Liver (tissue), 9 donors: ENCODE results near the gene TYMP. TPM values are rescaled to one million over a fixed set of nuclear protein-coding genes. Genes with fewer than 3 reads are reported as not detected.

ENCODE experiments used
- DNase-seq: peaks from one replicate; pipeline ENCODE4 v3.0.0-alpha.2; 2017; ENCODE audit warnings: low spot score
- H3K27ac ChIP-seq, 2 donors: one replicate each; pipeline ENCODE4 v1.7.0; 2013; ENCODE audit warnings: inconsistent platforms in 2 of 2, low read length in 2 of 2, control low read depth in 1 of 2, low read depth in 1 of 2, mild to moderate bottlenecking in 1 of 2
- H3K27me3 ChIP-seq, 4 donors: one replicate each; pipeline versions ENCODE4 v1.6.1 to v1.7.0; 2013; ENCODE audit warnings: low read length in 3 of 4, inconsistent platforms in 1 of 4, mild to moderate bottlenecking in 1 of 4, moderate library complexity in 1 of 4; ENCODE audit not compliant: control insufficient read depth in 4 of 4, insufficient read depth in 4 of 4
- H3K36me3 ChIP-seq, 4 donors: one replicate each; pipeline versions ENCODE4 v1.6.1 to v1.7.0; 2013; ENCODE audit warnings: low read length in 3 of 4, mild to moderate bottlenecking in 3 of 4, low read depth in 1 of 4, moderate library complexity in 1 of 4; ENCODE audit not compliant: control insufficient read depth in 4 of 4, insufficient read depth in 3 of 4
- H3K4me1 ChIP-seq, 4 donors: one replicate each; pipeline versions ENCODE4 v1.6.1 to v1.7.0; 2013; ENCODE audit warnings: low read length in 3 of 4, mild to moderate bottlenecking in 3 of 4, moderate library complexity in 1 of 4; ENCODE audit not compliant: control insufficient read depth in 4 of 4, insufficient read depth in 4 of 4
- H3K4me3 ChIP-seq, 3 donors: one replicate each; pipeline versions ENCODE4 v1.6.1 to v1.7.0; 2013; ENCODE audit warnings: low read length in 3 of 3, control low read depth in 1 of 3, low read depth in 1 of 3, mild to moderate bottlenecking in 1 of 3
- H3K9ac ChIP-seq, 2 donors: one replicate each; pipeline ENCODE4 v1.7.0; 2013; ENCODE audit warnings: low read length in 2 of 2, mild to moderate bottlenecking in 2 of 2, moderate library complexity in 2 of 2, control low read depth in 1 of 2, low read depth in 1 of 2
- H3K9me3 ChIP-seq, 4 donors: one replicate each; pipeline versions ENCODE4 v1.6.1 to v1.7.0; 2013; ENCODE audit warnings: low read length in 3 of 4; ENCODE audit not compliant: control insufficient read depth in 4 of 4
- ATF3 ChIP-seq: IDR thresholded peaks from 2 replicates; pipeline ENCODE4 v1.6.1; 2016; ENCODE audit warnings: antibody characterized with exemption
- CTCF ChIP-seq: fragments of 150-350 bp; IDR thresholded peaks from 2 replicates; pipeline ENCODE4 v1.5.1; 2017; ENCODE audit warnings: improper control_type of control experiment, low read depth, low read length; ENCODE audit not compliant: missing input control
- EGR1 ChIP-seq, 2 donors: IDR thresholded peaks; 2 replicates each; pipeline ENCODE4 v1.6.1; 2016 to 2018; ENCODE audit warnings: antibody characterized with exemption in 2 of 2, low read depth in 2 of 2
- FOXA1 ChIP-seq: IDR thresholded peaks from 2 replicates; pipeline ENCODE4 v1.6.1; 2016; ENCODE audit warnings: antibody characterized with exemption
- FOXA2 ChIP-seq: IDR thresholded peaks from 2 replicates; pipeline ENCODE4 v1.6.1; 2016; ENCODE audit warnings: antibody characterized with exemption
- HNF4A ChIP-seq, 2 donors: conservative IDR thresholded peaks; 2 replicates each; pipeline ENCODE4 v1.6.1; 2016; ENCODE audit warnings: antibody characterized with exemption in 2 of 2, mild to moderate bottlenecking in 2 of 2
- HNF4G ChIP-seq: IDR thresholded peaks from 2 replicates; pipeline ENCODE4 v1.6.1; 2016; ENCODE audit warnings: antibody characterized with exemption
- JUND ChIP-seq, 2 donors: IDR thresholded peaks; 2 replicates each; pipeline ENCODE4 v1.6.1; 2016; ENCODE audit warnings: antibody characterized with exemption in 2 of 2
- MAX ChIP-seq: IDR thresholded peaks from 2 replicates; pipeline ENCODE4 v1.6.1; 2016; ENCODE audit warnings: antibody characterized with exemption
- NR2F2 ChIP-seq: IDR thresholded peaks from 2 replicates; pipeline ENCODE4 v1.6.1; 2016; ENCODE audit warnings: antibody characterized with exemption
- RAD21 ChIP-seq, 2 donors: IDR thresholded peaks; 2 replicates each; pipeline ENCODE4 v1.6.1; 2016; ENCODE audit warnings: antibody characterized with exemption in 2 of 2, mild to moderate bottlenecking in 2 of 2
- RXRA ChIP-seq, 2 donors: IDR thresholded peaks; 2 replicates each; pipeline ENCODE4 v1.6.1; 2017 to 2018; ENCODE audit warnings: antibody characterized with exemption in 2 of 2, mild to moderate bottlenecking in 1 of 2
- SP1 ChIP-seq: IDR thresholded peaks from 2 replicates; pipeline ENCODE4 v1.6.1; 2018; ENCODE audit warnings: antibody characterized with exemption, mild to moderate bottlenecking
- TAF1 ChIP-seq: conservative IDR thresholded peaks from 2 replicates; pipeline ENCODE4 v1.6.1; 2016; ENCODE audit warnings: antibody characterized with exemption, mild to moderate bottlenecking
- YY1 ChIP-seq: IDR thresholded peaks from 2 replicates; pipeline ENCODE4 v1.6.1; 2016; ENCODE audit warnings: antibody characterized with exemption, mild to moderate bottlenecking
- ZBTB33 ChIP-seq: IDR thresholded peaks from 2 replicates; pipeline ENCODE4 v1.6.1; 2016; ENCODE audit warnings: antibody characterized with exemption
- WGBS: extraction: QIAGEN DNeasy Blood & Tissue Kit; methylation state at CpG from one replicate; pipeline ENCODE4 v1.1.7; 2013; 5-methylcytosine and 5-hydroxymethylcytosine counted together
- polyA plus RNA-seq, 2 donors: library from polyadenylated mRNA; stranded (reverse) in 1 of 2; unstranded in 1 of 2; fragments of 200-250 nt in 1 of 2; fragments of >200 nt in 1 of 2; fragmentation: Nextera tagmentation in 1 of 2; extraction: Ambion mirVana in 1 of 2; gene quantifications; one replicate each; pipeline versions ENCODE4 v1.2.1 to v1.2.3, GENCODE V29; 2013 to 2015
- total RNA-seq, 2 donors: library from RNA; depleted of rRNA; stranded (reverse); fragments of >200 nt; gene quantifications; one replicate each; pipeline ENCODE4 v1.2.3, GENCODE V29; 2014
- donor health status: healthy.
- donor health status: healthy.
- donor health status: healthy.
- donor health status: healthy.
- donor health status: healthy.

Gene TYMP
- total and polyA plus RNA-seq, 4 donors: 34.0 to 109 (median 65.5) TPM

DNA sequence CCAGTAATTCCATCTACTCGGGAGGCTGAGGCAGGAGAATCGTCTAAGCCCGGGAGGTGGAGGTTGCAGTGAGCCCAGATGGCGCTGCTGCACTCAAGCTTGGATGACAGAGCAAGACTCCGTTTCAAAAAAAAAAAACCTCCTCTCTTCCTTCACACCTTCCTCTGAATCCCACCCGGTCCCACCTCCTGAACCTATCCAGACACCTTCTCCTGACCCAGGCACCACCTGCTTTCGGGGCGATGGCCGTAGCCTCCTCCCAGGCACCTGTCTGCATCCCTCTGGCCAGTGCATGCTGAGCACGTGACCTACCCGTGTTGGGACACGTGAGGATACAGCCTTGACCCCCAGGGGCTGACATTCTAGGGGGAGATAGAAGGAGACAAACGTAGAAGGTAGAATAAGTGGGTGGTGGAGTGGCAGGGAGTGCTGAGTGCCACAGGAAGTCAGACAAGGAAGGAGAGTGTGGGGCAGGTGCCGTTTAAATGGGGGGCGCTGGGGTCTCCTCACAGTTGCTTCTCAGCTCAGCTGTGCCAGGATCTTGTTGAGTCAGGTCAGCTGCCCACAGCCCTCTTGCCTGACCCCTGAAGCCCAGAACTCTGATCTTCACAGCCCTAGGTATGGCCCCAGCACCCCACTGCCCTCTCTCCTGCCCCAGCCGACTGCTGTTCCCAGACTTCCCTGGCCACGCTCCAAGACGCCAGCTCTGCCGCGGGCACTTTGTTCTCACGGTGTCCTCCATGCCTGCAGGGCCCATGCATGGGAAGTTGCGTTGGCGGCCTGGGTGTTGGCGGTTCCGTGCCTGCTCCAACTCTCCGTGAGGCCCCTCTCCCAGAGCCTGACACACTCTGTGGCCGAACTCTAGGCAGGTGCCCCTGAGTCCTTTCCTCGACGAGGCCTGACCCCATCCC is 44.3 kb downstream of the TYMP start:
- no peak for DNase-seq
- Histone ChIP-seq H3K27me3 (no peaks in the 10 kb centered on the region), H3K9me3 (no peaks in the 10 kb centered on the region), H3K9ac (no peak overlapping the region), H3K27ac (no peak overlapping the region), H3K4me3 (no peak overlapping the region), H3K4me1 (peaks cover 0 to 27% (median 8%) of the 10 kb centered on the region in 4 donors), H3K36me3 (no peaks in the 10 kb centered on the region)
- TF ChIP-seq RXRA (IDR thresholded peaks at IDR 0.05) (peak in 1 of 2 donors; percentile 19), CTCF (no peak), HNF4G (no peak), HNF4A (conservative IDR thresholded peaks at IDR 0.05) (peak in 1 of 2 donors; percentile 4), TAF1 (no peak), ATF3 (no peak), ZBTB33 (no peak)
- 60% methylated on average over 29 of the region's 29 CpGs for WGBS

- H3K27ac ChIP-seq: no peak overlapping the region
- H3K4me3 ChIP-seq: no peak overlapping the region
- peaks cover 0 to 27% (median 8%) of the 10 kb centered on the region in 4 donors for H3K4me1 ChIP-seq
- WGBS: 82% methylated on average over 31 of the region's 31 CpGs
- no peaks in the 10 kb centered on the region for H3K36me3 ChIP-seq
- H3K9me3 ChIP-seq: no peaks in the 10 kb centered on the region
- no peak overlapping the region for H3K9ac ChIP-seq
- no peaks in the 10 kb centered on the region for H3K27me3 ChIP-seq
- DNase-seq: no peak
- TF ChIP-seq MAX (no peak), TAF1 (no peak), ZBTB33 (no peak), RXRA (IDR thresholded peaks at IDR 0.05) (no peak), RAD21 (IDR thresholded peaks at IDR 0.05) (no peak), HNF4G (no peak), FOXA1 (no peak), JUND (IDR thresholded peaks at IDR 0.05) (no peak), ATF3 (no peak), YY1 (no peak), FOXA2 (no peak), CTCF (no peak), EGR1 (IDR thresholded peaks at IDR 0.05; ENCODE audit: low read depth in 2 of 2) (no peak), NR2F2 (no peak), SP1 (no peak), HNF4A (conservative IDR thresholded peaks at IDR 0.05) (no peak)
These were observed 45.6 kb downstream of the TYMP start for GRCh38 chr22:50483977-50484853.
